ENCODE measurements around the gene SLC12A7.

Gene SLC12A7

GRCh38 chr5:1058988-1059883 is 52.6 kb downstream of the SLC12A7 start:
- DNase-seq = no peak

GRCh38 chr5:1058083-1058945 is 53.5 kb downstream of the SLC12A7 start:
- DNase-seq = no peak

GRCh38 chr5:1057485-1058082 is 54.3 kb downstream of the SLC12A7 start:
- DNase-seq = no peak

GRCh38 chr5:1056611-1057484 is 55.0 kb downstream of the SLC12A7 start:
- DNase-seq = no peak

GRCh38 chr5:1055896-1056610 is 55.8 kb downstream of the SLC12A7 start:
- no peak for DNase-seq

GRCh38 chr5:1054799-1055775 is 56.8 kb downstream of the SLC12A7 start:
- no peak for DNase-seq

GRCh38 chr5:1054018-1054798 is 57.7 kb downstream of the SLC12A7 start:
- no peak for DNase-seq

- no peak for DNase-seq
Observed at GRCh38 chr5:1053391-1054017, 58.4 kb downstream of the SLC12A7 start.

GRCh38 chr5:1052641-1053390 is 59.0 kb downstream of the SLC12A7 start:
- no peak for DNase-seq

GRCh38 chr5:1052076-1052475 is 59.8 kb downstream of the SLC12A7 start:
- DNase-seq = no peak

GRCh38 chr5:1051366-1051720 is 60.5 kb downstream of the SLC12A7 start:
- no peak for DNase-seq

- no peak for DNase-seq
Observed at GRCh38 chr5:1050423-1051365, 61.2 kb downstream of the SLC12A7 start.

- no peak for DNase-seq
Observed at GRCh38 chr5:1048861-1049838, 62.7 kb downstream of the SLC12A7 start.

- DNase-seq = no peak
Observed at GRCh38 chr5:1048162-1048721, 63.6 kb downstream of the SLC12A7 start.

- no peak for DNase-seq
Observed at GRCh38 chr5:1047332-1047965, 64.4 kb downstream of the SLC12A7 start.
